HepG2 (cell line): ENCODE data around the gene FTCD. TPM values are rescaled to one million over a fixed set of nuclear protein-coding genes. Genes with fewer than 3 reads are reported as not detected.

Experiments
- ATAC-seq: fragments of 200-7000 bp; cut with Tn5 transposase; 3 replicates; pipeline ENCODE4 v1.9.1; 2020; ENCODE audit warnings: mild to moderate bottlenecking, moderate library complexity
- BruUV-seq: library from RNA; stranded (reverse); fragments of 400-500 nt; replicated peaks from 2 replicates; lab custom pipeline; 2021; lab: Mats Ljungman, UMichigan
- CTCF ChIA-PET: fragments of 300-600 bp; formaldehyde crosslinking; extraction: SDS; loops from one replicate; lab custom pipeline; 2021; ENCODE audit warnings: low total read pairs, inconsistent platforms, low intra/inter-chr PET ratio; lab: Yijun Ruan, JAX
- POLR2A ChIA-PET: fragments of 350-600 bp; sonication (Branson Sonifier 250); formaldehyde crosslinking; loops from one replicate; lab custom pipeline; 2020; ENCODE audit warnings: antibody characterized with exemption, inconsistent platforms; lab: Yijun Ruan, JAX
- DNase-seq: peaks from one replicate; pipeline ENCODE4 v3.0.0-alpha.2; 2015; ENCODE audit warnings: low spot score
- FAIRE-seq: peaks from 3 replicates; lab custom pipeline; 2011; peaks lifted over from hg19 to GRCh38; lab: Jason Lieb, UNC
- H2AFZ ChIP-seq: one replicate; pipeline ENCODE4 v1.6.1; 2011; ENCODE audit warnings: low read length, inconsistent platforms
- H3K27ac ChIP-seq: fragments of 300-600 bp; 3 replicates; pipeline ENCODE4 v1.8.0; 2011; ENCODE audit warnings: mixed run types, mild to moderate bottlenecking, mixed read lengths, low read length, inconsistent platforms; ENCODE audit not compliant: insufficient read depth; ENCODE audit errors: extremely low read length
- H3K27me3 ChIP-seq, 2 experiments: fragments of 200-600 bp in 1 of 2; 2 replicates in 1 of 2; 3 replicates in 1 of 2; pipeline versions ENCODE4 v1.6.0 to v1.8.0; 2011; ENCODE audit warnings: low read length in 2 of 2, mild to moderate bottlenecking in 2 of 2, moderate library complexity in 2 of 2, inconsistent platforms in 1 of 2; ENCODE audit not compliant: insufficient read depth in 2 of 2, control insufficient read depth in 1 of 2
- H3K36me3 ChIP-seq, 2 experiments: fragments of 200-600 bp in 1 of 2; replicated peaks in 1 of 2; 2 replicates in 1 of 2; 3 replicates in 1 of 2; pipeline versions ENCODE4 v1.5.1 to v1.8.0; 2011; ENCODE audit warnings: low read length in 2 of 2, inconsistent platforms in 1 of 2; ENCODE audit not compliant: insufficient read depth in 2 of 2, control insufficient read depth in 1 of 2
- H3K4me1 ChIP-seq: 2 replicates; pipeline ENCODE4 v1.5.1; 2012; ENCODE audit warnings: low read length, inconsistent platforms; ENCODE audit not compliant: insufficient read depth
- H3K4me2 ChIP-seq: 2 replicates; pipeline ENCODE4 v1.6.0; 2011; ENCODE audit warnings: low read depth, low read length, inconsistent platforms
- H3K4me3 ChIP-seq, 3 experiments: fragments of 200-600 bp in 1 of 3; sonication (generic), shearing (Covaris generic) in 1 of 3; replicated peaks in 1 of 3; 2 replicates each; pipeline ENCODE4 v1.5.1; 2011 to 2016; ENCODE audit warnings: low read length in 3 of 3, inconsistent platforms in 2 of 3, low read depth in 2 of 3, mild to moderate bottlenecking in 2 of 3, control low read depth in 1 of 3, mixed read lengths in 1 of 3; ENCODE audit not compliant: insufficient read depth in 1 of 3
- H3K79me2 ChIP-seq: one replicate; pipeline ENCODE4 v1.6.1; 2011; ENCODE audit warnings: low read length, inconsistent platforms; ENCODE audit not compliant: insufficient read depth
- H3K9ac ChIP-seq: 2 replicates; pipeline ENCODE4 v1.6.0; 2011; ENCODE audit warnings: mild to moderate bottlenecking, low read depth, low read length, inconsistent platforms; ENCODE audit not compliant: insufficient read depth
- H3K9me3 ChIP-seq: 2 replicates; pipeline ENCODE4 v1.5.1; 2012; ENCODE audit warnings: mild to moderate bottlenecking, low read length
- H4K20me1 ChIP-seq: 2 replicates; pipeline ENCODE4 v1.6.0; 2011; ENCODE audit warnings: inconsistent platforms, mild to moderate bottlenecking, low read length, moderate library complexity; ENCODE audit not compliant: insufficient read depth
- AGO1 ChIP-seq: fragments of 200-400 bp; formaldehyde crosslinking; IDR thresholded peaks from 2 replicates; pipeline ENCODE4 v1.6.1; 2017; ENCODE audit warnings: mild to moderate bottlenecking, low read depth, low read length, moderate library complexity; ENCODE audit not compliant: poor library complexity, severe bottlenecking
- AGO2 ChIP-seq: fragments of 200-400 bp; formaldehyde crosslinking; optimal IDR thresholded peaks from 2 replicates; pipeline ENCODE3; 2017; ENCODE audit warnings: mild to moderate bottlenecking, low read depth, low read length, moderate library complexity
- AKAP8 ChIP-seq: sonication (generic); formaldehyde crosslinking; IDR thresholded peaks from 2 replicates; pipeline ENCODE4 v1.5.1; 2020; ENCODE audit warnings: mild to moderate bottlenecking, missing genetic modification reagents
- HNRNPL ChIP-seq: fragments of 200-400 bp; formaldehyde crosslinking; IDR thresholded peaks from 2 replicates; pipeline ENCODE4 v1.6.1; 2017; ENCODE audit warnings: mild to moderate bottlenecking, low read depth, low read length
- NONO ChIP-seq, 2 experiments: fragments of 450-650 bp in 1 of 2; sonication (generic) in 1 of 2; formaldehyde crosslinking in 1 of 2; IDR thresholded peaks in 1 of 2; conservative IDR thresholded peaks in 1 of 2; 2 replicates each; pipeline versions ENCODE4 v1.6.1 to v1.8.0; 2017 to 2022; ENCODE audit warnings: mild to moderate bottlenecking in 1 of 2, missing genetic modification reagents in 1 of 2, moderate library complexity in 1 of 2
- POLR2A ChIP-seq, 2 experiments: IDR thresholded peaks; 2 replicates each; pipeline ENCODE4 v1.6.1; 2011; ENCODE audit warnings: low read depth in 2 of 2, low read length in 2 of 2, mild to moderate bottlenecking in 1 of 2, moderate library complexity in 1 of 2; ENCODE audit not compliant: insufficient read depth in 1 of 2
- POLR2AphosphoS2 ChIP-seq: IDR thresholded peaks from 2 replicates; pipeline ENCODE4 v1.6.1; 2011; ENCODE audit warnings: low read depth, low read length, improper control_type of control experiment
- RBFOX2 ChIP-seq: fragments of 200-400 bp; formaldehyde crosslinking; IDR thresholded peaks from 2 replicates; pipeline ENCODE4 v1.6.1; 2017; ENCODE audit warnings: low read depth, mild to moderate bottlenecking, low read length
- WGBS: methylation state at CpG from one replicate; pipeline ENCODE4 v1.1.6; 2017; ENCODE audit warnings: low lambda C conversion rate; 5-methylcytosine and 5-hydroxymethylcytosine counted together
- in situ Hi-C: cut with HindIII; loops from 2 replicates; pipeline ENCODE4 v1.10.0; 2017; ENCODE audit warnings: low pct_unique_long_range_greater_than_20kb; ENCODE audit not compliant: extremely low pct_ligation_motif_present
- intact Hi-C: fragments of 100-400 bp; cut with micrococcal nuclease; formaldehyde crosslinking; loops from one replicate; pipeline ENCODE4 v1.10.0; 2022; ENCODE audit not compliant: unreplicated experiment
- polyA plus RNA-seq, 8 experiments: library from polyadenylated mRNA; depleted of rRNA in 3 of 8; stranded (reverse) in 7 of 8; unstranded in 1 of 8; fragments of >200 nt; fragmentation: Illumina TruSeq in 4 of 8; extraction: Trizol in 4 of 8; gene quantifications; 2 replicates each; pipeline versions ENCODE4 v1.2.1 to v1.2.3, GENCODE V29; 2011 to 2016; ENCODE audit warnings: low read depth in 4 of 8, missing spikeins in 1 of 8, mixed read lengths in 1 of 8; ENCODE audit not compliant: insufficient read depth in 1 of 8
- total RNA-seq, 5 experiments: library from RNA; depleted of rRNA; stranded (reverse); fragments of >200 nt; fragmentation: Illumina TruSeq; extraction: Trizol; gene quantifications; 2 replicates each; pipeline ENCODE4 v1.2.3, GENCODE V29; 2016; ENCODE audit warnings: low read depth in 1 of 5
- TF ChIP-seq, protein P1 (sequence below): sonication (generic); formaldehyde crosslinking; IDR thresholded peaks from 2 replicates; pipeline ENCODE4 v1.4.0; 2020; ENCODE audit warnings: mild to moderate bottlenecking, missing genetic modification reagents, borderline replicate concordance

Gene FTCD
- total and polyA plus RNA-seq, 2 of the 13 experiments (the other 11 are each of a cell fraction or from before 2014, with no cell fraction given), result 75.7 to 105 TPM

DNA sequence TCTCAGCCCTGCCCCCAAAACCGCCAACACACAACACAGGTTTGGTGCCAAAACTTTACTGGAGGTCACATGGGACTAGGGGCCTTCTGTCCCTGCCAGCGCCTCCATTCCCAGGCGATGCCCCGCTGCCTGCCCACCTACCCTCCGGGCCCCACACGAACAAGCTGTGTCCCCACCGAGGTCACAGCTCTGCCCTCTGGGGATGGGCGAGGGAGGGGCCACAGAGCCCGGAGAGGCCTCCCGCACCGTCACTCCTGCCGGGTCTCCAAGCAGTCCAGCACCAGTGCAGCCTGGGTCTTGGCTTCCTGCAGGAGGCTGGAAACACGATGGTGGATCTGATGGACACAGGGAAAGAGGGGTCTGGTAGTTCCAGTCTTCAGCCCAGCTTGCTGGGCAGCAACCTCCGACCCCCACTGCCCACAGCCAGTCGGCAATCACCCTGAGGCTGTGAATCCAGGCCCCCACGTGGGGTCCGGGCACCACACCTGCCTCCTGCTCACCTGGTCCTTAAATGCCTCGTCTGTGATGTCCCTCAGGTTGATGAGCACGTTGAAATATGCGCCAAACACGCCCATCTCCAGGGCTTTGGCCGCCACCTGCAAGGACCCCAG, 18.5 kb downstream of the FTCD start:
- ChIA-PET CTCF (no interaction called here), POLR2A (no interaction called here)
- Histone ChIP-seq H2AFZ (no peak overlapping the region), H3K4me2 (no peak overlapping the region), H3K79me2 (no peaks in the 10 kb centered on the region), H3K9ac (no peak overlapping the region), H3K27ac (no peak overlapping the region), H3K4me3 (no peak overlapping the region), H3K4me1 (no peaks in the 10 kb centered on the region), H3K9me3 (no peaks in the 10 kb centered on the region), H3K27me3 (no peaks in the 10 kb centered on the region), H4K20me1 (peaks cover 12% of the 10 kb centered on the region; the same call in 1 of the 2 replicates), H3K36me3 (peaks cover 9% of the 10 kb centered on the region in 2 experiments; a peak in 4 of 5 replicates)
- WGBS, result 88% methylated on average over 16 of the region's 22 CpGs
- BruUV-seq, result no TSS peak
- no peak for ATAC-seq
- no peak for FAIRE-seq
- TF ChIP-seq AGO2 (peak; percentile 96), POLR2A (IDR thresholded peaks at IDR 0.05; ENCODE audit: insufficient read depth in 1 of 2, low read depth in 2 of 2, low read length in 2 of 2) (peak in 1 of 2 experiments; percentile 54; a peak in 1 of 4 replicates), HNRNPL (0 out of 2 replicates have a peak, but pooled peaks have one; percentile 22), POLR2AphosphoS2 (no peak), RBFOX2 (0 out of 2 replicates have a peak, but pooled peaks have one; percentile 41), AGO1 (peak; percentile 64), AKAP8 (CRISPR knock-in tag) (peak; percentile 77; the same call in 1 of the 2 replicates), NONO (IDR thresholded peaks at IDR 0.05) (no peak), NONO (CRISPR knock-in tag; conservative IDR thresholded peaks at IDR 0.05) (peak; percentile 6; the same call in 1 of the 2 replicates)
- TF ChIP-seq, protein P1, sequence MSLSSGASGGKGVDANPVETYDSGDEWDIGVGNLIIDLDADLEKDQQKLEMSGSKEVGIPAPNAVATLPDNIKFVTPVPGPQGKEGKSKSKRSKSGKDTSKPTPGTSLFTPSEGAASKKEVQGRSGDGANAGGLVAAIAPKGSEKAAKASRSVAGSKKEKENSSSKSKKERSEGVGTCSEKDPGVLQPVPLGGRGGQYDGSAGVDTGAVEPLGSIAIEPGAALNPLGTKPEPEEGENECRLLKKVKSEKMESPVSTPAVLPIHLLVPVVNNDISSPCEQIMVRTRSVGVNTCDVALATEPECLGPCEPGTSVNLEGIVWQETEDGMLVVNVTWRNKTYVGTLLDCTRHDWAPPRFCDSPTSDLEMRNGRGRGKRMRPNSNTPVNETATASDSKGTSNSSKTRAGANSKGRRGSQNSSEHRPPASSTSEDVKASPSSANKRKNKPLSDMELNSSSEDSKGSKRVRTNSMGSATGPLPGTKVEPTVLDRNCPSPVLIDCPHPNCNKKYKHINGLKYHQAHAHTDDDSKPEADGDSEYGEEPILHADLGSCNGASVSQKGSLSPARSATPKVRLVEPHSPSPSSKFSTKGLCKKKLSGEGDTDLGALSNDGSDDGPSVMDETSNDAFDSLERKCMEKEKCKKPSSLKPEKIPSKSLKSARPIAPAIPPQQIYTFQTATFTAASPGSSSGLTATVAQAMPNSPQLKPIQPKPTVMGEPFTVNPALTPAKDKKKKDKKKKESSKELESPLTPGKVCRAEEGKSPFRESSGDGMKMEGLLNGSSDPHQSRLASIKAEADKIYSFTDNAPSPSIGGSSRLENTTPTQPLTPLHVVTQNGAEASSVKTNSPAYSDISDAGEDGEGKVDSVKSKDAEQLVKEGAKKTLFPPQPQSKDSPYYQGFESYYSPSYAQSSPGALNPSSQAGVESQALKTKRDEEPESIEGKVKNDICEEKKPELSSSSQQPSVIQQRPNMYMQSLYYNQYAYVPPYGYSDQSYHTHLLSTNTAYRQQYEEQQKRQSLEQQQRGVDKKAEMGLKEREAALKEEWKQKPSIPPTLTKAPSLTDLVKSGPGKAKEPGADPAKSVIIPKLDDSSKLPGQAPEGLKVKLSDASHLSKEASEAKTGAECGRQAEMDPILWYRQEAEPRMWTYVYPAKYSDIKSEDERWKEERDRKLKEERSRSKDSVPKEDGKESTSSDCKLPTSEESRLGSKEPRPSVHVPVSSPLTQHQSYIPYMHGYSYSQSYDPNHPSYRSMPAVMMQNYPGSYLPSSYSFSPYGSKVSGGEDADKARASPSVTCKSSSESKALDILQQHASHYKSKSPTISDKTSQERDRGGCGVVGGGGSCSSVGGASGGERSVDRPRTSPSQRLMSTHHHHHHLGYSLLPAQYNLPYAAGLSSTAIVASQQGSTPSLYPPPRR (CRISPR knock-in tag), result no peak
- in situ Hi-C loops, result no loop called here
- DNase-seq, result no peak
- intact Hi-C loops, result no loop called here
